ENCODE measurements around the gene GFOD1.

Gene GFOD1

GRCh38 chr6:13487122-13488014 lies at the start of gene GFOD1:
Gene GFOD1 (minus strand): TSS chr6:13487600. CDS start chr6:13486890, 710 bp downstream.
- DNase-seq: peak; percentile 51

- no peak for DNase-seq
Observed at GRCh38 chr6:13536796-13537526, 49.6 kb upstream of the GFOD1 start.

- DNase-seq: no peak
Observed at GRCh38 chr6:13535306-13535705, 47.9 kb upstream of the GFOD1 start.

GRCh38 chr6:13534536-13534935 lies 47.1 kb upstream of the GFOD1 start:
- DNase-seq: no peak

- no peak for DNase-seq
Observed at GRCh38 chr6:13531956-13532355, 44.6 kb upstream of the GFOD1 start.

GRCh38 chr6:13528777-13529343 lies 41.5 kb upstream of the GFOD1 start:
- no peak for DNase-seq

GRCh38 chr6:13528232-13528631 lies 40.8 kb upstream of the GFOD1 start:
- DNase-seq: no peak

- DNase-seq: no peak
Observed at GRCh38 chr6:13527671-13528056, 40.3 kb upstream of the GFOD1 start.

- peak; percentile 70 for DNase-seq
Observed at GRCh38 chr6:13526727-13527670, 39.6 kb upstream of the GFOD1 start.

GRCh38 chr6:13526357-13526726 lies 38.9 kb upstream of the GFOD1 start:
- no peak for DNase-seq

GRCh38 chr6:13524801-13525508 lies 37.6 kb upstream of the GFOD1 start:
- peak; percentile 34 for DNase-seq

- DNase-seq: peak; percentile 39
Observed at GRCh38 chr6:13523826-13524622, 36.6 kb upstream of the GFOD1 start.

- DNase-seq: no peak
Observed at GRCh38 chr6:13522656-13523055, 35.3 kb upstream of the GFOD1 start.

- DNase-seq: no peak
Observed at GRCh38 chr6:13519839-13520238, 32.4 kb upstream of the GFOD1 start.

- DNase-seq: no peak
Observed at GRCh38 chr6:13517116-13517515, 29.7 kb upstream of the GFOD1 start.

GRCh38 chr6:13515912-13516311 lies 28.5 kb upstream of the GFOD1 start:
- DNase-seq: no peak

- no peak for DNase-seq
Observed at GRCh38 chr6:13513626-13514502, 26.5 kb upstream of the GFOD1 start.

- DNase-seq: no peak
Observed at GRCh38 chr6:13512900-13513299, 25.5 kb upstream of the GFOD1 start.

- no peak for DNase-seq
Observed at GRCh38 chr6:13511913-13512717, 24.7 kb upstream of the GFOD1 start.

Measured in SHP77 treated with DMSO at 0.1 percent for 48 hours (cell line).